Karpas-422 (cell line): Measurements from ENCODE around the gene TNNI2. TPM values are rescaled to one million over a fixed set of nuclear protein-coding genes. Genes with fewer than 3 reads are reported as not detected.

ENCODE experiments used
- DNase-seq: peaks from one replicate; pipeline ENCODE4 v3.0.0-alpha.2; 2015
- H2AFZ ChIP-seq: fragments of 200-600 bp; sonication (generic); 2 replicates; pipeline ENCODE4 v1.6.1; 2014; ENCODE audit warnings: antibody characterized with exemption, low read length, mixed read lengths
- H3K27ac ChIP-seq: fragments of 200-600 bp; sonication (generic); 2 replicates; pipeline ENCODE4 v1.5.1; 2014; ENCODE audit warnings: mild to moderate bottlenecking, low read length, moderate library complexity
- H3K27me3 ChIP-seq: fragments of 200-600 bp; sonication (generic); 2 replicates; pipeline ENCODE4 v1.6.1; 2014; ENCODE audit warnings: low read length, mixed read lengths
- H3K36me3 ChIP-seq: fragments of 200-600 bp; sonication (generic); 2 replicates; pipeline ENCODE4 v1.6.1; 2014; ENCODE audit warnings: low read length, mixed read lengths; ENCODE audit not compliant: insufficient read depth
- H3K4me1 ChIP-seq: fragments of 200-600 bp; sonication (generic); 2 replicates; pipeline ENCODE4 v1.6.1; 2014; ENCODE audit warnings: mild to moderate bottlenecking, low read length, mixed read lengths
- H3K4me2 ChIP-seq: fragments of 200-600 bp; sonication (generic); 2 replicates; pipeline ENCODE4 v1.6.1; 2014; ENCODE audit warnings: low read length, low read depth, mild to moderate bottlenecking; ENCODE audit not compliant: poor library complexity, severe bottlenecking
- H3K4me3 ChIP-seq: fragments of 200-600 bp; sonication (generic); 2 replicates; pipeline ENCODE4 v1.5.1; 2014; ENCODE audit warnings: mild to moderate bottlenecking, antibody characterized with exemption, low read length, mixed read lengths
- H3K79me2 ChIP-seq: fragments of 200-600 bp; sonication (generic); 2 replicates; pipeline ENCODE4 v1.6.1; 2014; ENCODE audit warnings: mild to moderate bottlenecking, low read length, mixed read lengths
- H3K9ac ChIP-seq: fragments of 200-600 bp; sonication (generic); 2 replicates; pipeline ENCODE4 v1.6.0; 2014; ENCODE audit warnings: low read length
- H3K9me2 ChIP-seq: fragments of 200-600 bp; sonication (generic), shearing (Covaris generic); replicated peaks from 2 replicates; pipeline ENCODE4 v1.6.0; 2014; ENCODE audit warnings: mild to moderate bottlenecking, low read length, moderate library complexity; ENCODE audit not compliant: insufficient read depth
- H3K9me3 ChIP-seq: fragments of 300-700, 200-600 bp; sonication (generic); 2 replicates; pipeline ENCODE4 v1.6.1; 2014; ENCODE audit warnings: low read length, mixed read lengths
- H4K20me1 ChIP-seq: fragments of 200-600 bp; sonication (generic); 2 replicates; pipeline ENCODE4 v1.6.1; 2014; ENCODE audit warnings: mild to moderate bottlenecking, antibody characterized with exemption, low read length, low read depth; ENCODE audit not compliant: insufficient read depth
- total RNA-seq: library from RNA; depleted of rRNA; stranded (reverse); fragments of >200 nt; shearing (Covaris generic); gene quantifications from 2 replicates; pipeline ENCODE4 v1.2.3, GENCODE V29; 2014; ENCODE audit warnings: low replicate concordance

TNNI2 gene
- total RNA-seq, 1 experiment from 2014 or later, result not detected

DNA sequence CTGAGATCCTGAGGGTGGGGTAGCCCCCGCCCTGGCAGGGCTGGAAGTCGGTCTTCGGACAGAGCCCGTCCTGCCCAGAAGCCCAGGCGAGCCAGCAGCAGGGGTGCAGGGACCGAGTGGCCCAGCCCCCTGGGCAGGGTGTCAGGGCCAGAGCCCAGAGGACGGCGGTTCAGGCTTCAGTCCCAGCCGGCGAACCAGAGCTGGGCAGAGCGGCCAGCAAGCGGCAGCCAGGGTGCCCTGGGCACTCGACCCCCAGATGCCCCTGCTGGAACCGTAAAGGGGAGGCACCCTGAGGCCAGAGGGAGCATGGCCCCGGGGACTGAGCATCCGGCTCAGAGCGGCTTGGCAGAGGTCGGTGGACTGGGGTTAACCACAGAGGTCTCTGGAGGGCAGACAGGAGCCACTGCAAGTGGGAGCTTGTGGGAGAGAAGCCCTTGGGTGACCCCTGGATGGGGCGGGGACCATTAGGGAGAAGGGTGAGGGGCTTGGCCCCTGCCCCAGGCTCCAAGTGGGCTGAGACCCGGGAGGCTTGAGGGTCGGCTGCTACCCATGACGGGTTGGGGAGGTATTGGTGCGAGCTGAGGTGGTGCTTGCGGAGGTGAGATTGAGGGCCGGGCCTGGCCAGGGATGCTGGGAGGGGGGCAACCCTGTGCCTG lies 30.0 kb downstream of the TNNI2 start:
- Histone ChIP-seq H2AFZ (no peak overlapping the region), H3K79me2 (no peaks in the 10 kb centered on the region), H3K9me3 (no peaks in the 10 kb centered on the region), H3K4me2 (no peak overlapping the region), H3K36me3 (no peaks in the 10 kb centered on the region), H3K4me3 (no peak overlapping the region), H3K27ac (no peak overlapping the region), H3K9me2 (no peaks in the 10 kb centered on the region), H3K4me1 (peaks cover 13% of the 10 kb centered on the region), H3K9ac (no peak overlapping the region), H4K20me1 (peaks cover 53% of the 10 kb centered on the region; the same call in 1 of the 2 replicates), H3K27me3 (no peaks in the 10 kb centered on the region)
- no peak for DNase-seq

DNA sequence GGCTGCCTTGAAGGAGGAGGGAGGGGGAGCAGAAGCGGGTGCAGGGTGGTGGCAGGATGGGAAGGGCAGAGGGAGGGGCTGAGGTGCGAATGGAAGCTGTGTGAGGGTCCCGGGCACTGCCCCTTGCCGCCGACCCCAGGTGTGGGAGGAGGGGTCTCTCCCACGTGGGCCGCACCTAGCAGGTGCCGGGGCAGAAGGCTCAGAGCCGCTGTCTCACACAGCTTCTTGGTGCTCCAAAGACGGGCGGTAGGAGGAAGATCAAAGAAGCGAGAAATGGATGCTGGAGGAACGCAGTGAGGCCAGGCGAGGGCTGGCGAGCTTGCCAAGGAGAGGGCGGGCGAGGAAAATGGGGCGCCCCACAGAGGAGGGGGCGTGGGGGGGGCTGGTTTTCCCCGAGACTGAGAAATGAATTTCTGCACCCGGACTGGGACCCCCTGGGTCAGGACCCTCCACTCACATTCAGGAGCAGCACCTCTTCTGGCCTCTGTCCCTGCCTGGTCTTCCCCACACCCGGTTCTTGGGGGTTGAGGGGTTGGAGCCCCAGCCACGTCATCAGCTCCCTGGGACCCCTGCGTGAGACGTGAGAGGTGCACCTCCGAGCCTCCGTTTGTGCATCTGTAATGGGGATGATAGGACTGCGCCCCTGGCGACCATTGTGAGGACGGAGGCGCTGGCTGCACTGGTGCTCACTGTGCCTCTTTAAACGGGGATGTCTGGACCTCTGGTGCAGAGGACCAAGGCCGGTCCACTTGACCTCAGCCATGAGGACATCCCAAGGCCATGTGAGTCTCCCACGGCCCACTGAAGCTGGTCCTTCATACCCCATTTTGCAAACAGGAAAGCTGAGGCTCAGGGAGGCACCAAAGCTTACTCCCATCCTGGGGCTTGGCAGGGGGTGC lies 30.9 kb downstream of the TNNI2 start:
- Histone ChIP-seq H3K4me1 (peaks cover 13% of the 10 kb centered on the region), H3K4me2 (no peak overlapping the region), H3K79me2 (no peaks in the 10 kb centered on the region), H3K4me3 (no peak overlapping the region), H3K9ac (no peak overlapping the region), H3K36me3 (no peaks in the 10 kb centered on the region), H3K27me3 (no peaks in the 10 kb centered on the region), H2AFZ (no peak overlapping the region), H3K9me3 (no peaks in the 10 kb centered on the region), H3K27ac (no peak overlapping the region), H4K20me1 (peaks cover 52% of the 10 kb centered on the region; the same call in 1 of the 2 replicates), H3K9me2 (no peaks in the 10 kb centered on the region)
- DNase-seq, result no peak

DNA sequence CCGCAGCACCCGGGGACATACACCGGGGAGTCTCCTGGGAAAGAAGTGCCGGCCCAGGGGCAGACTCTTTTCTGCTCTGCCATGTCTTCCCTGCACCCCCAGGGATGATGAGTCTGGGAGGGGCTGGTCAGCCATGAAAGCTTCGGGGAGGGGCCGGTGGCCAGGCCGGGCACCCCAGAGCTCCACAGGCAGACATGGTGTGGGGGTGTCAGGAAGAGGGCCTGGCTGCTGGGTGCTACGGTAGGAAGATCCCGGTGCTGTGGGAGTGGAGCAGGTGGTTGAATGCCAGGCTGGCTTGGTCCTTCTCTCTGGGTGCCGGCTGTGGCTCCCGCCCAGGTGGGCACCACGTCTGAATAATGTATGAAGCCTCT lies 31.5 kb downstream of the TNNI2 start:
- Histone ChIP-seq H3K79me2 (no peaks in the 10 kb centered on the region), H3K36me3 (no peaks in the 10 kb centered on the region), H3K9ac (no peak overlapping the region), H3K4me3 (no peak overlapping the region), H2AFZ (no peak overlapping the region), H3K4me1 (peaks cover 13% of the 10 kb centered on the region), H3K9me3 (no peaks in the 10 kb centered on the region), H3K4me2 (no peak overlapping the region), H3K27ac (no peak overlapping the region), H3K27me3 (no peaks in the 10 kb centered on the region), H4K20me1 (peaks cover 52% of the 10 kb centered on the region; the same call in 1 of the 2 replicates), H3K9me2 (no peaks in the 10 kb centered on the region)
- DNase-seq, result no peak

GRCh38 chr11:1870721-1871466 lies 32.1 kb downstream of the TNNI2 start:
- Histone ChIP-seq H3K9me2 (no peaks in the 10 kb centered on the region), H2AFZ (no peak overlapping the region), H3K4me2 (no peak overlapping the region), H3K36me3 (no peaks in the 10 kb centered on the region), H3K27ac (no peak overlapping the region), H4K20me1 (peaks cover 52% of the 10 kb centered on the region; the same call in 1 of the 2 replicates), H3K27me3 (no peaks in the 10 kb centered on the region), H3K9ac (no peak overlapping the region), H3K79me2 (no peaks in the 10 kb centered on the region), H3K4me3 (no peak overlapping the region), H3K9me3 (no peaks in the 10 kb centered on the region), H3K4me1 (peaks cover 13% of the 10 kb centered on the region)
- no peak for DNase-seq

GRCh38 chr11:1871531-1871930 lies 32.8 kb downstream of the TNNI2 start:
- H4K20me1 ChIP-seq, result peaks cover 49% of the 10 kb centered on the region; the same call in 1 of the 2 replicates
- no peak overlapping the region for H3K27ac ChIP-seq
- no peaks in the 10 kb centered on the region for H3K27me3 ChIP-seq
- no peaks in the 10 kb centered on the region for H3K79me2 ChIP-seq
- H3K36me3 ChIP-seq, result no peaks in the 10 kb centered on the region
- no peak overlapping the region for H3K9ac ChIP-seq
- DNase-seq, result no peak
- H2AFZ ChIP-seq, result no peak overlapping the region
- H3K9me3 ChIP-seq, result no peaks in the 10 kb centered on the region
- H3K4me1 ChIP-seq, result peaks cover 13% of the 10 kb centered on the region
- H3K4me3 ChIP-seq, result no peak overlapping the region
- H3K4me2 ChIP-seq, result no peak overlapping the region
- H3K9me2 ChIP-seq, result no peaks in the 10 kb centered on the region

DNA sequence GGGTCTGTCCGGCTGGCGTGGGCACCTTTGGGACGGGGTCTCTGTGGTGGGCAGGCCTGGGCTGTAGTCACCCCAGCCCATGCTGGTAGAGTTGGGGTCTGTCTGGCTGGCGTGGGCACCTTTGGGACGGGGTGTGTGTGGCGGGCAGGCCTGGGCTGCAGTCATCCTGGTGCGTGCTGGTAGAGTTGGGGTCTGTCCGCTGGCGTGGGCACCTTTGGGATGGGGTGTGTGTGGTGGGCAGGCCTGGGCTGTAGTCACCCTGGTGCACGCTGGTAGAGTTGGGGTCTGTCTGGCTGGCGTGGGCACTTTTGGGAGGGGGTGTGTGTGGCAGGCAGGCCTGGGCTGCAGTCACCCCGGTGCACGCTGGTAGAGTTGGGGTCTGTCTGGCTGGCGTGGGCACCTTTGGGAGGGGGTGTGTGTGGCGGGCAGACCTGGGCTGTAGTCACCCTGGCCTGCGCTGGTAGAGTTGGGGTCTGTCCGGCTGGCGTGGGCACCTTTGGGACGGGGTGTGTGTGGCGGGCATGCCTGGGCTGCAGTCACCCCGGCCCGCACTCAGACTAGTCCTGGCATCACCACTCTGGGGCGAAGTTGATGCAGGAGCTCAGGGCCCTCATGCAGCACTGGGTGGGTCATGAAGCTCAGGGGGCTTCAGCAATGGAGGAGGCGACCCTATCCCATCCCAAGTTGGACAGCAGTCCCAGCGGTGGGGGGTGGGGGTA lies 33.6 kb downstream of the TNNI2 start:
- peaks cover 13% of the 10 kb centered on the region for H3K4me1 ChIP-seq
- peaks cover 43% of the 10 kb centered on the region; the same call in 1 of the 2 replicates for H4K20me1 ChIP-seq

DNA sequence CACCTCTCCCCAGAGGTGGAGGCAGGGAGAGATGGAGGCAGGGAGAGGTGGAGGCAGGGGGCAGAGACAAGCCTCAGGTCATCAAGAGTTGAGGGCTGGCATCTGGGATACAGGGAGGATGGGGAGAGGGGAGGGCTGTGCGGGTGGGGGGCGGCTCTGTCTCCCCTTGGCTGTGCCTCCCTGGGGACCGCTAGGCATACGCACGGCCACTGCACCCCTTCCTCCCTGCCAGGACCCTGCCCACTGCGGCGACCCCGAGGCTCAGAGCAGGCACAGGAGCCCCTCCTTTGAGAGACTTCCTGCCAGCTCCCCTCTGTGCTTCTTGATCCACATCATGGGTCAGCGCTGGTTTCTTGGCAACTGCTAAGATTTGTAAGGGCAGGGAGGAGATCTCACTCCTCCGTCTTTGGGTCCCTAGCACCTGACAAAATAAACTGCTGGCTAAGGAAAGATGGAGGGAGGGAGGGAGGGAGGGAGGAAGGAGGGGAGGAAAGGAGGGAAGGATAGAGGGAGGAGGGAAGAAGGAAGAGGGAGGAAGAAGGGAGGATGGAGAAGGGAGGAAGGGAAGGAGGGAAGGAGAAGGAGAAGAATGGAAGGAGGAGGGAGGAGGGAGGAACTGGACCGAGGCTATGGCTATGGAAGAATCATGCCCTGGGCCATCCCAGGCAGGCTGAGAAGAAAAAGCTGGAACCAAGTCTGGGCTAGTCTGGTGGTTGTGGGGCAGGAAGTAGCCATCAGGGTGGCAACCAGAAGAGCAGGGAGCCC lies 34.4 kb downstream of the TNNI2 start:
- no peak overlapping the region for H3K9ac ChIP-seq
- H3K27me3 ChIP-seq, result no peaks in the 10 kb centered on the region
- no peak overlapping the region for H2AFZ ChIP-seq
- H3K4me1 ChIP-seq, result peaks cover 9% of the 10 kb centered on the region
- H3K4me3 ChIP-seq, result no peak overlapping the region
- no peaks in the 10 kb centered on the region for H3K9me3 ChIP-seq
- no peaks in the 10 kb centered on the region for H3K36me3 ChIP-seq
- H3K79me2 ChIP-seq, result no peaks in the 10 kb centered on the region
- no peak overlapping the region for H3K4me2 ChIP-seq
- H3K27ac ChIP-seq, result no peak overlapping the region
- H4K20me1 ChIP-seq, result peaks cover 40% of the 10 kb centered on the region; the same call in 1 of the 2 replicates
- H3K9me2 ChIP-seq, result no peaks in the 10 kb centered on the region
- DNase-seq, result no peak

More for the DNA sequence above, 33.6 kb downstream of the TNNI2 start:
- Histone ChIP-seq H3K9me3 (no peaks in the 10 kb centered on the region), H3K9ac (no peak overlapping the region), H2AFZ (no peak overlapping the region), H3K9me2 (no peaks in the 10 kb centered on the region), H3K4me3 (no peak overlapping the region), H3K4me2 (no peak overlapping the region), H3K79me2 (no peaks in the 10 kb centered on the region), H3K27ac (no peak overlapping the region), H3K36me3 (no peaks in the 10 kb centered on the region), H3K27me3 (no peaks in the 10 kb centered on the region)
- DNase-seq, result no peak
